22Rv1 (cell line): ENCODE data around the gene NBPF20.
"Not testable (repeated sequence)": the region's sequence is repeated elsewhere in the genome, so short reads cannot be mapped to it uniquely, and the experiment has no call there.

Experiments used
- ZFX ChIP-seq: fragments of 450-650 bp; IDR thresholded peaks from 2 replicates; pipeline ENCODE4 v1.6.1; 2017; ENCODE audit warnings: antibody characterized with exemption, borderline replicate concordance
- TF ChIP-seq, protein P1 (sequence below): fragments of 450-650 bp; IDR thresholded peaks from 2 replicates; pipeline ENCODE4 v1.5.1; 2017; ENCODE audit warnings: mild to moderate bottlenecking

GRCh38 chr1:145464708-145465336, 39.4 kb upstream of the NBPF20 start:
- TF ChIP-seq, protein P1, sequence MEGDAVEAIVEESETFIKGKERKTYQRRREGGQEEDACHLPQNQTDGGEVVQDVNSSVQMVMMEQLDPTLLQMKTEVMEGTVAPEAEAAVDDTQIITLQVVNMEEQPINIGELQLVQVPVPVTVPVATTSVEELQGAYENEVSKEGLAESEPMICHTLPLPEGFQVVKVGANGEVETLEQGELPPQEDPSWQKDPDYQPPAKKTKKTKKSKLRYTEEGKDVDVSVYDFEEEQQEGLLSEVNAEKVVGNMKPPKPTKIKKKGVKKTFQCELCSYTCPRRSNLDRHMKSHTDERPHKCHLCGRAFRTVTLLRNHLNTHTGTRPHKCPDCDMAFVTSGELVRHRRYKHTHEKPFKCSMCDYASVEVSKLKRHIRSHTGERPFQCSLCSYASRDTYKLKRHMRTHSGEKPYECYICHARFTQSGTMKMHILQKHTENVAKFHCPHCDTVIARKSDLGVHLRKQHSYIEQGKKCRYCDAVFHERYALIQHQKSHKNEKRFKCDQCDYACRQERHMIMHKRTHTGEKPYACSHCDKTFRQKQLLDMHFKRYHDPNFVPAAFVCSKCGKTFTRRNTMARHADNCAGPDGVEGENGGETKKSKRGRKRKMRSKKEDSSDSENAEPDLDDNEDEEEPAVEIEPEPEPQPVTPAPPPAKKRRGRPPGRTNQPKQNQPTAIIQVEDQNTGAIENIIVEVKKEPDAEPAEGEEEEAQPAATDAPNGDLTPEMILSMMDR = not testable (repeated sequence)
- TF ChIP-seq ZFX = not testable (repeated sequence)
